Skeletal muscle tissue (tissue), 4 donors: Measurements from ENCODE around the gene TEX264. TPM values are rescaled to one million over a fixed set of nuclear protein-coding genes. Genes with fewer than 3 reads are reported as not detected.
"Not testable (repeated sequence)": the region's sequence is repeated elsewhere in the genome, so short reads cannot be mapped to it uniquely, and the experiment has no call there.

Experiments used
- H3K27ac ChIP-seq: one replicate; pipeline ENCODE4 v1.7.0; 2013; ENCODE audit warnings: mild to moderate bottlenecking, low read depth, low read length, inconsistent platforms
- H3K27me3 ChIP-seq, 3 donors: one replicate each; pipeline ENCODE4 v1.7.0; 2013; ENCODE audit warnings: low read length in 3 of 3; ENCODE audit not compliant: control insufficient read depth in 3 of 3, insufficient read depth in 3 of 3
- H3K36me3 ChIP-seq, 3 donors: one replicate each; pipeline ENCODE4 v1.7.0; 2013; ENCODE audit warnings: low read length in 3 of 3; ENCODE audit not compliant: control insufficient read depth in 3 of 3, insufficient read depth in 3 of 3
- H3K4me1 ChIP-seq, 3 donors: one replicate each; pipeline ENCODE4 v1.7.0; 2013; ENCODE audit warnings: low read length in 3 of 3, mild to moderate bottlenecking in 3 of 3; ENCODE audit not compliant: control insufficient read depth in 3 of 3, insufficient read depth in 3 of 3
- H3K4me3 ChIP-seq, 3 donors: one replicate each; pipeline ENCODE4 v1.7.0; 2013; ENCODE audit warnings: low read length in 3 of 3
- H3K9ac ChIP-seq, 3 donors: one replicate each; pipeline ENCODE4 v1.7.0; 2013; ENCODE audit warnings: low read length in 3 of 3, mild to moderate bottlenecking in 3 of 3, moderate library complexity in 2 of 3, low read depth in 1 of 3
- H3K9me3 ChIP-seq, 3 donors: one replicate each; pipeline ENCODE4 v1.7.0; 2013; ENCODE audit warnings: low read length in 3 of 3; ENCODE audit not compliant: control insufficient read depth in 3 of 3
- total RNA-seq: library from RNA; depleted of rRNA; stranded (reverse); fragments of >200 nt; gene quantifications from one replicate; pipeline ENCODE4 v1.2.3, GENCODE V29; 2014
- donor health status: Osteomylitis.

Gene TEX264
- 22.4 TPM for total RNA-seq

GRCh38 chr3:51670823-51671733 lies at the start of gene TEX264:
TEX264 (plus strand) TSS chr3:51671252; CDS start chr3:51674305, 3,053 bp downstream.
- H3K27me3 ChIP-seq = no peaks in the 10 kb centered on the region
- H3K4me3 ChIP-seq = peak within 1 kb of the TSS; percentile 76 to 85 (median 82)
- H3K27ac ChIP-seq = peak within 1 kb of the TSS; percentile 82
- H3K36me3 ChIP-seq = peaks cover 2 to 20% (median 18%) of the 10 kb centered on the region in 3 donors
- peaks cover 33 to 65% (median 35%) of the 10 kb centered on the region in 3 donors for H3K4me1 ChIP-seq
- peak within 1 kb of the TSS; percentile 83 to 96 (median 84) for H3K9ac ChIP-seq
- no peaks in the 10 kb centered on the region for H3K9me3 ChIP-seq

GRCh38 chr3:51622413-51622812 lies 48.6 kb upstream of the TEX264 start:
- peaks cover 19 to 23% (median 19%) of the 10 kb centered on the region in 3 donors for H3K4me1 ChIP-seq
- H3K36me3 ChIP-seq = peaks cover 0 to 5% (median 2%) of the 10 kb centered on the region in 3 donors
- no peak overlapping the region for H3K9ac ChIP-seq
- H3K4me3 ChIP-seq = no peak overlapping the region
- H3K9me3 ChIP-seq = no peaks in the 10 kb centered on the region
- H3K27ac ChIP-seq = peak overlapping the region; percentile 19
- no peaks in the 10 kb centered on the region for H3K27me3 ChIP-seq

- no peaks in the 10 kb centered on the region for H3K27me3 ChIP-seq
- H3K4me3 ChIP-seq = no peak overlapping the region
- H3K4me1 ChIP-seq = peaks cover 19 to 23% (median 19%) of the 10 kb centered on the region in 3 donors
- H3K9ac ChIP-seq = no peak overlapping the region
- peaks cover 0 to 8% (median 6%) of the 10 kb centered on the region in 3 donors for H3K36me3 ChIP-seq
- H3K27ac ChIP-seq = no peak overlapping the region
- H3K9me3 ChIP-seq = no peaks in the 10 kb centered on the region
Observed at GRCh38 chr3:51622868-51623267, 48.2 kb upstream of the TEX264 start.

GRCh38 chr3:51630513-51630912 lies 40.5 kb upstream of the TEX264 start:
- Histone ChIP-seq H3K27me3 (no peaks in the 10 kb centered on the region), H3K27ac (no peak overlapping the region), H3K4me1 (no peaks in the 10 kb centered on the region), H3K4me3 (no peak overlapping the region), H3K9ac (no peak overlapping the region), H3K9me3 (no peaks in the 10 kb centered on the region), H3K36me3 (peaks cover 37 to 56% (median 52%) of the 10 kb centered on the region in 3 donors)

GRCh38 chr3:51637144-51637940 lies 33.7 kb upstream of the TEX264 start:
- Histone ChIP-seq H3K4me3 (no peak overlapping the region), H3K36me3 (peaks cover 51 to 80% (median 78%) of the 10 kb centered on the region in 3 donors), H3K9me3 (no peaks in the 10 kb centered on the region)

GRCh38 chr3:51637941-51638471 lies 33.0 kb upstream of the TEX264 start:
- Histone ChIP-seq H3K27me3 (no peaks in the 10 kb centered on the region), H3K27ac (no peak overlapping the region), H3K9ac (no peak overlapping the region), H3K9me3 (no peaks in the 10 kb centered on the region), H3K4me3 (no peak overlapping the region), H3K36me3 (peaks cover 50 to 85% (median 83%) of the 10 kb centered on the region in 3 donors), H3K4me1 (no peaks in the 10 kb centered on the region)

More at GRCh38 chr3:51637144-51637940, 33.7 kb upstream of the TEX264 start:
- Histone ChIP-seq H3K4me1 (no peaks in the 10 kb centered on the region), H3K27ac (no peak overlapping the region), H3K9ac (no peak overlapping the region), H3K27me3 (no peaks in the 10 kb centered on the region)

GRCh38 chr3:51642462-51642861 lies 28.6 kb upstream of the TEX264 start:
- no peak overlapping the region for H3K9ac ChIP-seq
- H3K27me3 ChIP-seq = no peaks in the 10 kb centered on the region
- no peaks in the 10 kb centered on the region for H3K4me1 ChIP-seq
- H3K4me3 ChIP-seq = no peak overlapping the region
- H3K36me3 ChIP-seq = peaks cover 63 to 89% (median 88%) of the 10 kb centered on the region in 3 donors
- H3K9me3 ChIP-seq = no peaks in the 10 kb centered on the region
- no peak overlapping the region for H3K27ac ChIP-seq

- H3K4me3 ChIP-seq = no peak overlapping the region
Observed at GRCh38 chr3:51646091-51646490, 25.0 kb upstream of the TEX264 start.

GRCh38 chr3:51652103-51652502 lies 18.9 kb upstream of the TEX264 start:
- H3K27ac ChIP-seq, H3K9ac ChIP-seq, H3K9me3 ChIP-seq, H3K4me3 ChIP-seq, H3K27me3 ChIP-seq, H3K4me1 ChIP-seq: not testable (repeated sequence)
- H3K36me3 ChIP-seq = peaks cover 13 to 22% (median 14%) of the 10 kb centered on the region in 3 donors

More at GRCh38 chr3:51646091-51646490, 25.0 kb upstream of the TEX264 start:
- Histone ChIP-seq H3K36me3 (peaks cover 47 to 66% (median 62%) of the 10 kb centered on the region in 3 donors), H3K4me1 (no peaks in the 10 kb centered on the region), H3K27me3 (no peaks in the 10 kb centered on the region), H3K9me3 (no peaks in the 10 kb centered on the region), H3K27ac (no peak overlapping the region), H3K9ac (no peak overlapping the region)
